HG03457 (cell line): ENCODE data around the gene PLEK2.
"Not testable (repeated sequence)": the region's sequence is repeated elsewhere in the genome, so short reads cannot be mapped to it uniquely, and the experiment has no call there.

ENCODE experiments used
- ATAC-seq: cut with Tn5 transposase; IDR thresholded peaks from one replicate; pipeline ENCODE4 v1.9.1; 2021; ENCODE audit warnings: moderate number of reproducible peaks; ENCODE audit not compliant: unreplicated experiment

The PLEK2 gene

GRCh38 chr14:67411820-67412421 lies at the start of gene PLEK2:
Gene PLEK2 (minus strand): TSS chr14:67412165. CDS start chr14:67412059, 106 bp downstream.
- no peak for ATAC-seq

GRCh38 chr14:67461341-67461985 lies 49.5 kb upstream of the PLEK2 start:
- ATAC-seq: no peak

- no peak for ATAC-seq
Observed at GRCh38 chr14:67459336-67459735, 47.4 kb upstream of the PLEK2 start.

- no peak for ATAC-seq
Observed at GRCh38 chr14:67457782-67458181, 45.8 kb upstream of the PLEK2 start.

- ATAC-seq: no peak
Observed at GRCh38 chr14:67456732-67457131, 44.8 kb upstream of the PLEK2 start.

GRCh38 chr14:67453575-67454300 lies 41.8 kb upstream of the PLEK2 start:
- ATAC-seq: no peak

- not testable (repeated sequence) for ATAC-seq
Observed at GRCh38 chr14:67451667-67452066, 39.7 kb upstream of the PLEK2 start.

GRCh38 chr14:67449096-67449495 lies 37.1 kb upstream of the PLEK2 start:
- no peak for ATAC-seq

- ATAC-seq: no peak
Observed at GRCh38 chr14:67447033-67447381, 35.0 kb upstream of the PLEK2 start.

- no peak for ATAC-seq
Observed at GRCh38 chr14:67446371-67447032, 34.5 kb upstream of the PLEK2 start.

- no peak for ATAC-seq
Observed at GRCh38 chr14:67444395-67444794, 32.4 kb upstream of the PLEK2 start.

GRCh38 chr14:67442139-67442906 lies 30.4 kb upstream of the PLEK2 start:
- no peak for ATAC-seq

- no peak for ATAC-seq
Observed at GRCh38 chr14:67441672-67442071, 29.7 kb upstream of the PLEK2 start.

GRCh38 chr14:67441256-67441655 lies 29.3 kb upstream of the PLEK2 start:
- ATAC-seq: no peak

- no peak for ATAC-seq
Observed at GRCh38 chr14:67440513-67440912, 28.5 kb upstream of the PLEK2 start.

- ATAC-seq: no peak
Observed at GRCh38 chr14:67438969-67439368, 27.0 kb upstream of the PLEK2 start.

GRCh38 chr14:67436006-67436866 lies 24.3 kb upstream of the PLEK2 start:
- ATAC-seq: no peak

GRCh38 chr14:67435603-67436002 lies 23.6 kb upstream of the PLEK2 start:
- no peak for ATAC-seq

- ATAC-seq: no peak
Observed at GRCh38 chr14:67432050-67432564, 20.1 kb upstream of the PLEK2 start.
